HuH-7 (cell line): Measurements from ENCODE around the gene CYB561.
A peak's percentile ranks its signal among the peaks of the same experiment; 100 is the strongest.

ENCODE experiments used
- DNase-seq: peaks from one replicate; pipeline ENCODE4 v3.0.0; 2011; ENCODE audit warnings: low spot score

CYB561 gene

GRCh38 chr17:63434951-63435571 lies 11.0 kb downstream of the CYB561 start:
- no peak for DNase-seq

GRCh38 chr17:63433746-63434591 lies 12.1 kb downstream of the CYB561 start:
- DNase-seq, result no peak

- peak; percentile 71 for DNase-seq
Observed at GRCh38 chr17:63431939-63432804, 13.9 kb downstream of the CYB561 start.

GRCh38 chr17:63431618-63431938 lies 14.5 kb downstream of the CYB561 start:
- DNase-seq, result no peak

GRCh38 chr17:63430223-63430622 lies 15.9 kb downstream of the CYB561 start:
- no peak for DNase-seq

GRCh38 chr17:63429766-63430165 lies 16.3 kb downstream of the CYB561 start:
- no peak for DNase-seq

GRCh38 chr17:63426917-63427308 lies 19.2 kb downstream of the CYB561 start:
- DNase-seq, result no peak

- no peak for DNase-seq
Observed at GRCh38 chr17:63426041-63426916, 19.8 kb downstream of the CYB561 start.

GRCh38 chr17:63425483-63425882 lies 20.6 kb downstream of the CYB561 start:
- peak; percentile 85 for DNase-seq

- DNase-seq, result no peak
Observed at GRCh38 chr17:63423963-63424362, 22.1 kb downstream of the CYB561 start.

GRCh38 chr17:63423251-63423950 lies 22.7 kb downstream of the CYB561 start:
- no peak for DNase-seq

- DNase-seq, result no peak
Observed at GRCh38 chr17:63421681-63422645, 24.1 kb downstream of the CYB561 start.

- no peak for DNase-seq
Observed at GRCh38 chr17:63420868-63421680, 25.0 kb downstream of the CYB561 start.

GRCh38 chr17:63419949-63420867 lies 25.9 kb downstream of the CYB561 start:
- no peak for DNase-seq

- no peak for DNase-seq
Observed at GRCh38 chr17:63419398-63419797, 26.7 kb downstream of the CYB561 start.

GRCh38 chr17:63418540-63418939 lies 27.6 kb downstream of the CYB561 start:
- DNase-seq, result no peak

- no peak for DNase-seq
Observed at GRCh38 chr17:63414222-63414621, 31.9 kb downstream of the CYB561 start.

- no peak for DNase-seq
Observed at GRCh38 chr17:63413128-63413527, 33.0 kb downstream of the CYB561 start.
